HepG2 (cell line): ENCODE measurements around the gene MIDN. TPM values are rescaled to one million over a fixed set of nuclear protein-coding genes. Genes with fewer than 3 reads are reported as not detected.

Experiments
- CENPX ChIP-seq: sonication (generic); formaldehyde crosslinking; IDR thresholded peaks from 2 replicates; pipeline ENCODE4 v1.9.0; 2021; ENCODE audit warnings: mild to moderate bottlenecking, missing genetic modification reagents, moderate library complexity
- ETV6 ChIP-seq: sonication (generic); formaldehyde crosslinking; conservative IDR thresholded peaks from 2 replicates; pipeline ENCODE4 v1.4.0; 2020; ENCODE audit warnings: missing genetic modification reagents
- HMGA1 ChIP-seq: sonication (generic); formaldehyde crosslinking; conservative IDR thresholded peaks from 2 replicates; pipeline ENCODE4 v1.4.0; 2020; ENCODE audit warnings: missing genetic modification reagents
- KAT7 ChIP-seq: IDR thresholded peaks from 2 replicates; pipeline ENCODE4 v1.6.1; 2018; ENCODE audit warnings: borderline replicate concordance, missing compliant biosample characterization
- MED1 ChIP-seq: sonication (generic); formaldehyde crosslinking; IDR thresholded peaks from 2 replicates; pipeline ENCODE4 v1.4.0; 2020; ENCODE audit warnings: missing genetic modification reagents
- NR1H2 ChIP-seq: sonication (generic); formaldehyde crosslinking; IDR thresholded peaks from 2 replicates; pipeline ENCODE4 v1.8.1; 2022; ENCODE audit warnings: low read depth, missing genetic modification reagents, borderline replicate concordance
- NR2C2 ChIP-seq: sonication (generic); formaldehyde crosslinking; IDR thresholded peaks from 2 replicates; pipeline ENCODE4 v1.4.0; 2020; ENCODE audit warnings: missing genetic modification reagents, mild to moderate bottlenecking, moderate library complexity, borderline replicate concordance
- SALL1 ChIP-seq: sonication (generic); formaldehyde crosslinking; IDR thresholded peaks from 2 replicates; pipeline ENCODE4 v1.8.0; 2022; ENCODE audit warnings: mild to moderate bottlenecking, missing genetic modification reagents
- SIX1 ChIP-seq: sonication (generic); formaldehyde crosslinking; IDR thresholded peaks from 2 replicates; pipeline ENCODE4 v1.4.0; 2020; ENCODE audit warnings: missing genetic modification reagents, borderline replicate concordance
- SMAD3 ChIP-seq: sonication (generic); formaldehyde crosslinking; IDR thresholded peaks from 2 replicates; pipeline ENCODE4 v1.4.0; 2020; ENCODE audit warnings: missing genetic modification reagents
- SRSF1 ChIP-seq: fragments of 200-400 bp; formaldehyde crosslinking; optimal IDR thresholded peaks from 2 replicates; pipeline ENCODE3; 2017; ENCODE audit warnings: mild to moderate bottlenecking, low read depth, low read length, moderate library complexity
- TBX2 ChIP-seq: sonication (generic); formaldehyde crosslinking; IDR thresholded peaks from 2 replicates; pipeline ENCODE4 v1.5.0; 2020; ENCODE audit warnings: missing genetic modification reagents, mild to moderate bottlenecking, borderline replicate concordance
- ZFP41 ChIP-seq: sonication (generic); formaldehyde crosslinking; IDR thresholded peaks from 2 replicates; pipeline ENCODE4 v1.4.0; 2020; ENCODE audit warnings: mild to moderate bottlenecking, missing genetic modification reagents, borderline replicate concordance
- ZNF331 ChIP-seq: sonication (generic); formaldehyde crosslinking; IDR thresholded peaks from 2 replicates; pipeline ENCODE4 v1.4.0; 2020; ENCODE audit warnings: missing genetic modification reagents
- ZNF350 ChIP-seq: sonication (generic); formaldehyde crosslinking; IDR thresholded peaks from 2 replicates; pipeline ENCODE4 v1.4.0; 2020; ENCODE audit warnings: mild to moderate bottlenecking, low read depth, missing genetic modification reagents, borderline replicate concordance
- ZNF552 ChIP-seq: sonication (generic); formaldehyde crosslinking; IDR thresholded peaks from 2 replicates; pipeline ENCODE4 v1.9.0; 2022; ENCODE audit warnings: missing genetic modification reagents, mild to moderate bottlenecking, borderline replicate concordance
- ZNF782 ChIP-seq: sonication (generic); formaldehyde crosslinking; IDR thresholded peaks from 2 replicates; pipeline ENCODE4 v1.4.0; 2020; ENCODE audit warnings: missing genetic modification reagents, mild to moderate bottlenecking, borderline replicate concordance
- polyA plus RNA-seq, 8 experiments: library from polyadenylated mRNA; depleted of rRNA in 3 of 8; stranded (reverse) in 7 of 8; unstranded in 1 of 8; fragments of >200 nt; fragmentation: Illumina TruSeq in 4 of 8; extraction: Trizol in 4 of 8; gene quantifications; 2 replicates each; pipeline versions ENCODE4 v1.2.1 to v1.2.3, GENCODE V29; 2011 to 2016; ENCODE audit warnings: low read depth in 4 of 8, missing spikeins in 1 of 8, mixed read lengths in 1 of 8; ENCODE audit not compliant: insufficient read depth in 1 of 8
- total RNA-seq, 5 experiments: library from RNA; depleted of rRNA; stranded (reverse); fragments of >200 nt; fragmentation: Illumina TruSeq; extraction: Trizol; gene quantifications; 2 replicates each; pipeline ENCODE4 v1.2.3, GENCODE V29; 2016; ENCODE audit warnings: low read depth in 1 of 5
- TF ChIP-seq, protein P1 (sequence below): sonication (generic); formaldehyde crosslinking; IDR thresholded peaks from 2 replicates; pipeline ENCODE4 v1.5.0; 2020; ENCODE audit warnings: mild to moderate bottlenecking, low read depth, missing genetic modification reagents, borderline replicate concordance
- TF ChIP-seq, protein P2 (sequence below): sonication (generic); formaldehyde crosslinking; IDR thresholded peaks from 2 replicates; pipeline ENCODE4 v1.4.0; 2020; ENCODE audit warnings: missing genetic modification reagents
- TF ChIP-seq, protein P3 (sequence below), 2 experiments: fragments of 450-650 bp in 1 of 2; sonication (generic) in 1 of 2; formaldehyde crosslinking; IDR thresholded peaks; 2 replicates each; pipeline versions ENCODE4 v1.5.0 to v1.8.0; 2020 to 2022; ENCODE audit warnings: mild to moderate bottlenecking in 1 of 2, missing genetic modification reagents in 1 of 2
- TF ChIP-seq, protein P4 (sequence below): sonication (generic); formaldehyde crosslinking; IDR thresholded peaks from 2 replicates; pipeline ENCODE4 v1.4.0; 2020; ENCODE audit warnings: missing genetic modification reagents

Gene MIDN
- total and polyA plus RNA-seq, 2 of the 13 experiments (the other 11 are each of a cell fraction or from before 2014, with no cell fraction given) = 8.4 to 18.0 TPM

- TF ChIP-seq SMAD3 (CRISPR knock-in tag) = 0 out of 2 replicates have a peak, but pooled peaks have one; percentile 33
- no peak for TF ChIP-seq NR1H2 (CRISPR knock-in tag)
- no peak for TF ChIP-seq HMGA1 (CRISPR knock-in tag)
- TF ChIP-seq TBX2 = 0 out of 2 replicates have a peak, but pooled peaks have one; percentile 13
- TF ChIP-seq, protein P1, sequence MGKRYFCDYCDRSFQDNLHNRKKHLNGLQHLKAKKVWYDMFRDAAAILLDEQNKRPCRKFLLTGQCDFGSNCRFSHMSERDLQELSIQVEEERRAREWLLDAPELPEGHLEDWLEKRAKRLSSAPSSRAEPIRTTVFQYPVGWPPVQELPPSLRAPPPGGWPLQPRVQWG (CRISPR knock-in tag) = no peak
- TF ChIP-seq NR2C2 (CRISPR knock-in tag) = no peak
- TF ChIP-seq ZFP41 (CRISPR knock-in tag) = no peak
- TF ChIP-seq ETV6 (CRISPR knock-in tag) = 0 out of 2 replicates have a peak, but pooled peaks have one; percentile 58
- TF ChIP-seq ZNF331 = peak; percentile 34; the same call in 1 of the 2 replicates
- no peak for TF ChIP-seq KAT7 (CRISPR knock-in tag)
- TF ChIP-seq, protein P2, sequence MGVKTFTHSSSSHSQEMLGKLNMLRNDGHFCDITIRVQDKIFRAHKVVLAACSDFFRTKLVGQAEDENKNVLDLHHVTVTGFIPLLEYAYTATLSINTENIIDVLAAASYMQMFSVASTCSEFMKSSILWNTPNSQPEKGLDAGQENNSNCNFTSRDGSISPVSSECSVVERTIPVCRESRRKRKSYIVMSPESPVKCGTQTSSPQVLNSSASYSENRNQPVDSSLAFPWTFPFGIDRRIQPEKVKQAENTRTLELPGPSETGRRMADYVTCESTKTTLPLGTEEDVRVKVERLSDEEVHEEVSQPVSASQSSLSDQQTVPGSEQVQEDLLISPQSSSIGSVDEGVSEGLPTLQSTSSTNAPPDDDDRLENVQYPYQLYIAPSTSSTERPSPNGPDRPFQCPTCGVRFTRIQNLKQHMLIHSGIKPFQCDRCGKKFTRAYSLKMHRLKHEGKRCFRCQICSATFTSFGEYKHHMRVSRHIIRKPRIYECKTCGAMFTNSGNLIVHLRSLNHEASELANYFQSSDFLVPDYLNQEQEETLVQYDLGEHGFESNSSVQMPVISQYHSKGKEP (CRISPR knock-in tag) = no peak
- peak; percentile 19; the same call in 1 of the 2 replicates for TF ChIP-seq ZNF350 (CRISPR knock-in tag)
- TF ChIP-seq, protein P3, sequence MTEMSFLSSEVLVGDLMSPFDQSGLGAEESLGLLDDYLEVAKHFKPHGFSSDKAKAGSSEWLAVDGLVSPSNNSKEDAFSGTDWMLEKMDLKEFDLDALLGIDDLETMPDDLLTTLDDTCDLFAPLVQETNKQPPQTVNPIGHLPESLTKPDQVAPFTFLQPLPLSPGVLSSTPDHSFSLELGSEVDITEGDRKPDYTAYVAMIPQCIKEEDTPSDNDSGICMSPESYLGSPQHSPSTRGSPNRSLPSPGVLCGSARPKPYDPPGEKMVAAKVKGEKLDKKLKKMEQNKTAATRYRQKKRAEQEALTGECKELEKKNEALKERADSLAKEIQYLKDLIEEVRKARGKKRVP (CRISPR knock-in tag; IDR thresholded peaks at IDR 0.05) = no peak
- TF ChIP-seq, protein P4, sequence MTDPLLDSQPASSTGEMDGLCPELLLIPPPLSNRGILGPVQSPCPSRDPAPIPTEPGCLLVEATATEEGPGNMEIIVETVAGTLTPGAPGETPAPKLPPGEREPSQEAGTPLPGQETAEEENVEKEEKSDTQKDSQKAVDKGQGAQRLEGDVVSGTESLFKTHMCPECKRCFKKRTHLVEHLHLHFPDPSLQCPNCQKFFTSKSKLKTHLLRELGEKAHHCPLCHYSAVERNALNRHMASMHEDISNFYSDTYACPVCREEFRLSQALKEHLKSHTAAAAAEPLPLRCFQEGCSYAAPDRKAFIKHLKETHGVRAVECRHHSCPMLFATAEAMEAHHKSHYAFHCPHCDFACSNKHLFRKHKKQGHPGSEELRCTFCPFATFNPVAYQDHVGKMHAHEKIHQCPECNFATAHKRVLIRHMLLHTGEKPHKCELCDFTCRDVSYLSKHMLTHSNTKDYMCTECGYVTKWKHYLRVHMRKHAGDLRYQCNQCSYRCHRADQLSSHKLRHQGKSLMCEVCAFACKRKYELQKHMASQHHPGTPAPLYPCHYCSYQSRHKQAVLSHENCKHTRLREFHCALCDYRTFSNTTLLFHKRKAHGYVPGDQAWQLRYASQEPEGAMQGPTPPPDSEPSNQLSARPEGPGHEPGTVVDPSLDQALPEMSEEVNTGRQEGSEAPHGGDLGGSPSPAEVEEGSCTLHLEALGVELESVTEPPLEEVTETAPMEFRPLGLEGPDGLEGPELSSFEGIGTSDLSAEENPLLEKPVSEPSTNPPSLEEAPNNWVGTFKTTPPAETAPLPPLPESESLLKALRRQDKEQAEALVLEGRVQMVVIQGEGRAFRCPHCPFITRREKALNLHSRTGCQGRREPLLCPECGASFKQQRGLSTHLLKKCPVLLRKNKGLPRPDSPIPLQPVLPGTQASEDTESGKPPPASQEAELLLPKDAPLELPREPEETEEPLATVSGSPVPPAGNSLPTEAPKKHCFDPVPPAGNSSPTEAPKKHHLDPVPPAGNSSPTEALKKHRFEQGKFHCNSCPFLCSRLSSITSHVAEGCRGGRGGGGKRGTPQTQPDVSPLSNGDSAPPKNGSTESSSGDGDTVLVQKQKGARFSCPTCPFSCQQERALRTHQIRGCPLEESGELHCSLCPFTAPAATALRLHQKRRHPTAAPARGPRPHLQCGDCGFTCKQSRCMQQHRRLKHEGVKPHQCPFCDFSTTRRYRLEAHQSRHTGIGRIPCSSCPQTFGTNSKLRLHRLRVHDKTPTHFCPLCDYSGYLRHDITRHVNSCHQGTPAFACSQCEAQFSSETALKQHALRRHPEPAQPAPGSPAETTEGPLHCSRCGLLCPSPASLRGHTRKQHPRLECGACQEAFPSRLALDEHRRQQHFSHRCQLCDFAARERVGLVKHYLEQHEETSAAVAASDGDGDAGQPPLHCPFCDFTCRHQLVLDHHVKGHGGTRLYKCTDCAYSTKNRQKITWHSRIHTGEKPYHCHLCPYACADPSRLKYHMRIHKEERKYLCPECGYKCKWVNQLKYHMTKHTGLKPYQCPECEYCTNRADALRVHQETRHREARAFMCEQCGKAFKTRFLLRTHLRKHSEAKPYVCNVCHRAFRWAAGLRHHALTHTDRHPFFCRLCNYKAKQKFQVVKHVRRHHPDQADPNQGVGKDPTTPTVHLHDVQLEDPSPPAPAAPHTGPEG = peak; percentile 33; the same call in 1 of the 2 replicates
- no peak; the same call in 1 of the 2 replicates for TF ChIP-seq ZNF552
- no peak for TF ChIP-seq CENPX (CRISPR knock-in tag)
- TF ChIP-seq MED1 (CRISPR knock-in tag) = peak; percentile 49
- peak; percentile 58; the same call in 1 of the 2 replicates for TF ChIP-seq SALL1 (CRISPR knock-in tag)
- TF ChIP-seq SRSF1 = peak; percentile 95
- TF ChIP-seq ZNF782 = no peak
- no peak for TF ChIP-seq SIX1 (CRISPR knock-in tag)
These were observed at the start of gene MIDN (continued) for GRCh38 chr19:1248139-1248785.
